Body of pancreas (tissue), 4 donors: ENCODE results near the gene SNX20. TPM values are rescaled to one million over a fixed set of nuclear protein-coding genes. Genes with fewer than 3 reads are reported as not detected.

ENCODE experiments used
- ATAC-seq: fragments of 150-250 bp; one replicate; pipeline ENCODE4 v1.9.1; 2016
- DNase-seq, 4 donors: peaks; one replicate each; pipeline ENCODE4 v3.0.0-alpha.2; 2019
- H3K27ac ChIP-seq, 4 donors: fragments of 200-600 bp; sonication (generic); 1 replicate in 3 of 4; 2 replicates in 1 of 4; pipeline versions ENCODE4 v1.5.1 to v1.6.1; 2016 to 2019; ENCODE audit warnings: mild to moderate bottlenecking in 1 of 4, mixed read lengths in 1 of 4, moderate library complexity in 1 of 4
- H3K27me3 ChIP-seq, 2 donors: fragments of 200-600 bp; sonication (generic); one replicate each; pipeline ENCODE4 v1.6.0; 2016; ENCODE audit warnings: mild to moderate bottlenecking in 1 of 2
- H3K36me3 ChIP-seq, 2 donors: fragments of 200-600 bp; sonication (generic); replicated peaks in 1 of 2; 2 replicates each; pipeline ENCODE4 v1.5.1; 2016; ENCODE audit warnings: low read depth in 2 of 2; ENCODE audit not compliant: insufficient read depth in 1 of 2
- H3K4me1 ChIP-seq: fragments of 200-600 bp; sonication (generic); one replicate; pipeline ENCODE4 v1.6.0; 2016
- H3K4me3 ChIP-seq, 2 donors: fragments of 200-600 bp; sonication (generic); 1 replicate in 1 of 2; 2 replicates in 1 of 2; pipeline ENCODE4 v1.5.1; 2016 to 2019
- H3K9me3 ChIP-seq, 3 donors: fragments of 200-600 bp; sonication (generic); 1 replicate in 2 of 3; 2 replicates in 1 of 3; pipeline ENCODE4 v1.5.1; 2016
- CTCF ChIP-seq, 7 experiments: fragments of 450-650 bp in 4 of 7; fragments of 200-600 bp in 3 of 7; sonication (generic) in 3 of 7; IDR thresholded peaks; one replicate each; pipeline ENCODE4 v1.5.1; 2016 to 2019; ENCODE audit warnings: antibody characterized with exemption in 7 of 7
- POLR2A ChIP-seq, 3 donors: fragments of 450-650 bp; IDR thresholded peaks; one replicate each; pipeline ENCODE4 v1.6.1; 2016; ENCODE audit warnings: antibody characterized with exemption in 3 of 3, mild to moderate bottlenecking in 2 of 3
- WGBS, 2 donors: methylation state at CpG; one replicate each; pipeline ENCODE4 v1.1.5; 2017; 5-methylcytosine and 5-hydroxymethylcytosine counted together
- intact Hi-C: fragments of 100-400 bp; cut with DNase I; formaldehyde crosslinking; loops from one replicate; pipeline ENCODE4 v1.15.1; 2023
- total RNA-seq, 2 donors: library from RNA; depleted of rRNA; stranded (reverse); fragments of >200 nt; gene quantifications; one replicate each; pipeline ENCODE4 v1.1.0, GENCODE V29; 2016

SNX20 gene
- total RNA-seq, 2 donors from 2014 or later, result 0.99 to 2.1 TPM

- ATAC-seq (peak; percentile 68), DNase-seq (peak in 1 of 4 donors; percentile 52)
- H3K36me3 ChIP-seq, result no peaks in the 10 kb centered on the region
- no peak overlapping the region for H3K4me3 ChIP-seq
- H3K4me1 ChIP-seq, result peaks cover 27% of the 10 kb centered on the region
- intact Hi-C loops, result no loop called here
- WGBS, 2 donors, result 54 to 55% methylated on average over 19 of the region's 19 CpGs
- TF ChIP-seq CTCF (IDR thresholded peaks at IDR 0.05) (no peak), POLR2A (IDR thresholded peaks at IDR 0.05) (no peak)
- no peaks in the 10 kb centered on the region for H3K9me3 ChIP-seq
- H3K27ac ChIP-seq, result peak overlapping the region in 2 of 4 donors; percentile 15 to 44
- peaks cover 0 to 6% of the 10 kb centered on the region in 2 donors for H3K27me3 ChIP-seq
Observed at GRCh38 chr16:50697881-50698767, 17.0 kb upstream of the SNX20 start.

- DNase-seq (no peak), ATAC-seq (no peak)
- H3K36me3 ChIP-seq, result no peaks in the 10 kb centered on the region
- no peaks in the 10 kb centered on the region for H3K9me3 ChIP-seq
- peaks cover 27% of the 10 kb centered on the region for H3K4me1 ChIP-seq
- WGBS, 2 donors, result 88 to 98% methylated on average over 5 of the region's 5 CpGs
- intact Hi-C loops, result no loop called here
- TF ChIP-seq CTCF (IDR thresholded peaks at IDR 0.05), result no peak
- TF ChIP-seq POLR2A (IDR thresholded peaks at IDR 0.05), result no peak
- peaks cover 0 to 6% of the 10 kb centered on the region in 2 donors for H3K27me3 ChIP-seq
- peak overlapping the region in 2 of 4 donors; percentile 44 for H3K27ac ChIP-seq
- no peak overlapping the region for H3K4me3 ChIP-seq
Observed at GRCh38 chr16:50697421-50697715, 16.3 kb upstream of the SNX20 start.

- H3K27ac ChIP-seq, result peak overlapping the region in 2 of 4 donors; percentile 44
- H3K27me3 ChIP-seq, result peaks cover 0 to 6% of the 10 kb centered on the region in 2 donors
- peak; percentile 41 for ATAC-seq
- TF ChIP-seq POLR2A (IDR thresholded peaks at IDR 0.05), result peak in 1 of 3 donors; percentile 10
- no peak for TF ChIP-seq CTCF (IDR thresholded peaks at IDR 0.05)
- WGBS, 2 donors, result 64 to 75% methylated on average over 15 of the region's 15 CpGs
- intact Hi-C loops, result no loop called here
- H3K9me3 ChIP-seq, result no peaks in the 10 kb centered on the region
- no peak overlapping the region for H3K4me3 ChIP-seq
- peak; percentile 35 to 83 (median 50) for DNase-seq
- no peaks in the 10 kb centered on the region for H3K36me3 ChIP-seq
- peaks cover 27% of the 10 kb centered on the region for H3K4me1 ChIP-seq
Observed at GRCh38 chr16:50696575-50697420, 15.7 kb upstream of the SNX20 start.

GRCh38 chr16:50696126-50696525, 15.0 kb upstream of the SNX20 start:
- TF ChIP-seq CTCF (IDR thresholded peaks at IDR 0.05) (no peak), POLR2A (IDR thresholded peaks at IDR 0.05) (no peak)
- Histone ChIP-seq H3K4me1 (peaks cover 27% of the 10 kb centered on the region), H3K27me3 (peaks cover 0 to 6% of the 10 kb centered on the region in 2 donors), H3K36me3 (no peaks in the 10 kb centered on the region), H3K9me3 (no peaks in the 10 kb centered on the region), H3K27ac (peak overlapping the region in 1 of 4 donors; percentile 44), H3K4me3 (no peak overlapping the region)
- ATAC-seq (no peak), DNase-seq (no peak)
- 40 to 68% methylated on average over 4 to 5 of the region's 5 CpGs for WGBS, 2 donors
- intact Hi-C loops, result no loop called here
